ENCODE data around the gene MCTP1. TPM values are rescaled to one million over a fixed set of nuclear protein-coding genes. Genes with fewer than 3 reads are reported as not detected.

The MCTP1 gene
- total RNA-seq, 4 donors from 2014 or later: 5.4 to 22.1 (median 5.8) TPM

DNA sequence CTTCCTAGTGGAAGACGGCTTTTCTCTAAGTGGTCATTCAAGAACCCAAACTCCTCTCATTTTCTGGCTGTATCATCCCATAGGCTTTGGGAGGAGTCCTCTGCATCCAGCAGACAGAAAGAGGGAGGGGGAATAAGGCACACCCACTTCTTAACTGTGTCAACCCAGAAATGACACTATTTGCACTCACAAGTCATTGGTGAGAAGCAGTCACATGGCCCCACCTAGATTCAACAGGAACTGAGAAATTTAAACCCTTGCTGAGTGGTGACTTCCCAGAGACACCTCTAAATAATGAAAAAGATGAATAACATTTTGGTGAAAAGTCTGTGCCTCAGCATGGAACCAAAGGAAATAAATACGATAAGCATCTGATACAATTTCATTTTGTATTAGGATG is 120.0 kb downstream of the MCTP1 start:
- no peak for ATAC-seq
- in situ Hi-C loops (cut with MboI; ENCODE audit: low sequenced_read_pairs in 4 of 4): no loop called here

DNA sequence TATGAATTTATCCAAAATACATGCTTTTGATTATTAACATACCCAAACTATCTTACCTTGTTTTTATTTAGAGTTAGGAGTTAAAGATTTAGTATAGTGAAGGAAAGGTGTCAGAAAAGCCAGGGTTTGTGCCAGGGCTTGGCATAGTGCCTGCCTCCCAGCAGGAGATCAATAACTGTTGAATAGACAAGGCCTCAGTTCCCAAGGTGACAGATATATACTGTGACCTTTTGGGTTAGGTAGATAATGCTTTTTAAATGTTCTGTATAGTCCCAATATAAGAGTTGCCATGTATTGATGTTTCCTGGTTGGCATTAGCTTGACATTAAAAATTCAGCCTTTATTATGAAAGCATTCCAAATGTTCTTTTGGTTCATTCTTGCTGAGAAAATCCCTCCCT is 121.8 kb downstream of the MCTP1 start:
- H3K27me3 ChIP-seq: no peaks in the 10 kb centered on the region
- no peak for ATAC-seq
- H3K4me3 ChIP-seq: no peak overlapping the region
- TF ChIP-seq, protein P1, sequence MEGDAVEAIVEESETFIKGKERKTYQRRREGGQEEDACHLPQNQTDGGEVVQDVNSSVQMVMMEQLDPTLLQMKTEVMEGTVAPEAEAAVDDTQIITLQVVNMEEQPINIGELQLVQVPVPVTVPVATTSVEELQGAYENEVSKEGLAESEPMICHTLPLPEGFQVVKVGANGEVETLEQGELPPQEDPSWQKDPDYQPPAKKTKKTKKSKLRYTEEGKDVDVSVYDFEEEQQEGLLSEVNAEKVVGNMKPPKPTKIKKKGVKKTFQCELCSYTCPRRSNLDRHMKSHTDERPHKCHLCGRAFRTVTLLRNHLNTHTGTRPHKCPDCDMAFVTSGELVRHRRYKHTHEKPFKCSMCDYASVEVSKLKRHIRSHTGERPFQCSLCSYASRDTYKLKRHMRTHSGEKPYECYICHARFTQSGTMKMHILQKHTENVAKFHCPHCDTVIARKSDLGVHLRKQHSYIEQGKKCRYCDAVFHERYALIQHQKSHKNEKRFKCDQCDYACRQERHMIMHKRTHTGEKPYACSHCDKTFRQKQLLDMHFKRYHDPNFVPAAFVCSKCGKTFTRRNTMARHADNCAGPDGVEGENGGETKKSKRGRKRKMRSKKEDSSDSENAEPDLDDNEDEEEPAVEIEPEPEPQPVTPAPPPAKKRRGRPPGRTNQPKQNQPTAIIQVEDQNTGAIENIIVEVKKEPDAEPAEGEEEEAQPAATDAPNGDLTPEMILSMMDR (IDR thresholded peaks at IDR 0.05 in 4 of 5, conservative IDR thresholded peaks at IDR 0.05 in 1 of 5): no peak
- no peak for TF ChIP-seq POLR2A (IDR thresholded peaks at IDR 0.05)
- H3K9me3 ChIP-seq: no peaks in the 10 kb centered on the region
- no peak for DNase-seq
- in situ Hi-C loops (cut with MboI; ENCODE audit: low sequenced_read_pairs in 4 of 4): no loop called here
- no peaks in the 10 kb centered on the region for H3K36me3 ChIP-seq
- H3K4me1 ChIP-seq: no peaks in the 10 kb centered on the region
- no peak overlapping the region for H3K27ac ChIP-seq
- intact Hi-C loops (cut with DNase I; ENCODE audit: low total_unique reads): no loop called here

More for the DNA sequence above, 120.0 kb downstream of the MCTP1 start:
- Histone ChIP-seq H3K4me1 (no peaks in the 10 kb centered on the region), H3K4me3 (no peak overlapping the region), H3K27me3 (no peaks in the 10 kb centered on the region), H3K27ac (no peak overlapping the region), H3K9me3 (no peaks in the 10 kb centered on the region), H3K36me3 (no peaks in the 10 kb centered on the region)
- TF ChIP-seq, protein P1 (IDR thresholded peaks at IDR 0.05 in 4 of 5, conservative IDR thresholded peaks at IDR 0.05 in 1 of 5): no peak
- no peak for TF ChIP-seq POLR2A (IDR thresholded peaks at IDR 0.05)
- no peak for DNase-seq
- intact Hi-C loops (cut with DNase I; ENCODE audit: low total_unique reads): no loop called here

DNA sequence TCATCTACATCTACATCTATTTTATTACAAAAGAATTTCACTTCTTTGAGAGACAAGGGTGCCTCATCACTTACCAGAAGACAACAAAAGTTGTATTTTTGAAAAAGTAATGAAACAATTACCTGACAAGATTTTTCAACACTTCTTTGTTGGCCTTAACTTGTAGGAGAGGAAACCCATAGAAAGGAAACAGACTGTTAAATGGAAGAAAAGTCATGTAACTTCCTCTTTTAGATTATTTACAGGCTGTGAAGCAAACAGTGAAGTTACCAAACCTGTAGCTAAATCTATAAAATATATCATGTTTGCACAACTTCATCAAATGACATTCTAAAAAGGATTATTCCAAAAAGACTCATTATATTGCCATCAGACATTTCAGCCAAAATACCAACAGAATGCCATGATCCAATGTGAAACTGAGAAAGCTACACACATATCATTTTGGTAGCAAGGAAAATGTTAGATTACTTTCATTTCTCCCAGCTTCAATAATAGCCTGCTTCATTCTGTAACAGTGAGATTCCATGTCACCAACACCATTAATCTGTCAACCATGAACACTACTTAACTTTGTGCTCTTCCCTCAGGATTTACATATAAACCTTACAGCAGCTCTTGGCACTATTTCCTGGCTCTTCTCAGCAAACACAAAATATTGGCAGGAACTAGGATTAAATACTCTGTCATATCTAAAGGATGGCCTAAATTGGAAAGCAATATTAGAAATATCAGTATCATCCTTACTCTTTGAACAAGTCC is 122.5 kb downstream of the MCTP1 start:
- Histone ChIP-seq H3K27me3 (no peaks in the 10 kb centered on the region), H3K9me3 (no peaks in the 10 kb centered on the region), H3K36me3 (no peaks in the 10 kb centered on the region), H3K4me1 (no peaks in the 10 kb centered on the region), H3K27ac (no peak overlapping the region), H3K4me3 (no peak overlapping the region)
- in situ Hi-C loops (cut with MboI; ENCODE audit: low sequenced_read_pairs in 4 of 4) (no loop called here), intact Hi-C loops (cut with DNase I; ENCODE audit: low total_unique reads) (no loop called here)
- DNase-seq (no peak), ATAC-seq (no peak)
- TF ChIP-seq, protein P1 (IDR thresholded peaks at IDR 0.05 in 4 of 5, conservative IDR thresholded peaks at IDR 0.05 in 1 of 5): no peak
- no peak for TF ChIP-seq POLR2A (IDR thresholded peaks at IDR 0.05)

DNA sequence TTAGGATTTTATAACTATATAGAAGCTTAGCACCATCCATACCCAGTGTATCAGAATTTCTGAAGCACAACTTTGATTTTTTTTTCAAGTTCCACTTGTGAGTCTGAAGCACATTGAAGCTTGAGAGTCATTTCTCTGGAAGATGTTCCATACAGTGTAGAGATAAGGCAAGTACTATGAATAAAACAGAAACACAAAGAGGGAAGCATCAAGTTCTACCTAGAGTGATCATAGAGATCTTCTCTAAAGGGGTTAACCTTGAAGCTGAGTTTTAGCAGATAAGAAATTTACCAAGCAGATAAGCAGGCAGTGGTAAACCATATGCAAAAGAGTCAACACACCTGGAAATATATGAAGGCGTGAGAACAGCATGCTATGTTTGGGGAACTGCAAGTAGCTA is 125.3 kb downstream of the MCTP1 start:
- no peaks in the 10 kb centered on the region for H3K27me3 ChIP-seq
- H3K27ac ChIP-seq: no peak overlapping the region
- in situ Hi-C loops (cut with MboI; ENCODE audit: low sequenced_read_pairs in 4 of 4): no loop called here
- no peak for DNase-seq
- no peak for TF ChIP-seq POLR2A (IDR thresholded peaks at IDR 0.05)
- TF ChIP-seq, protein P1 (IDR thresholded peaks at IDR 0.05 in 4 of 5, conservative IDR thresholded peaks at IDR 0.05 in 1 of 5): no peak
- no peaks in the 10 kb centered on the region for H3K36me3 ChIP-seq
- ATAC-seq: no peak
- no peak overlapping the region for H3K4me3 ChIP-seq
- H3K9me3 ChIP-seq: no peaks in the 10 kb centered on the region
- no peaks in the 10 kb centered on the region for H3K4me1 ChIP-seq
- intact Hi-C loops (cut with DNase I; ENCODE audit: low total_unique reads): no loop called here

DNA sequence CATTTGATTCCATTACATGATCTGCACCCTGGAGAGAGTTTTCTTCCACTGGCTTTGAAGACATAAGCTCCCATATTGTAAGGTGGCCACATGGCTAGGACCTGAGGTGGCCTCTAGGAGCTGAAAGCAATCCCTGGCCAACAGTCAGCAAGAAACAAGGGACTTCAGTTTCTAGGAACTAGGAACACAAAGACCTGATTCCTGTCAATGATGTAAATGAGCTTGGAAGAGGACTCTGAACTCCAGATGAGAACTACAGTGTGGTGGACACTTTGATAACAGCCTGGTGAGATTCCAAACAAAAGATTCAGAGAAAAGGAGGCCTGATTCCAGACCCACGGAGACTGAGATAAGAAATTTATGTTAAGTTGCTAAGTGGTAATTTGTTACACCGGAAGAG is 129.0 kb downstream of the MCTP1 start:
- H3K9me3 ChIP-seq: no peaks in the 10 kb centered on the region
- H3K36me3 ChIP-seq: no peaks in the 10 kb centered on the region
- no peaks in the 10 kb centered on the region for H3K4me1 ChIP-seq
- TF ChIP-seq, protein P1 (IDR thresholded peaks at IDR 0.05 in 4 of 5, conservative IDR thresholded peaks at IDR 0.05 in 1 of 5): no peak
- TF ChIP-seq POLR2A (IDR thresholded peaks at IDR 0.05): no peak
- intact Hi-C loops (cut with DNase I; ENCODE audit: low total_unique reads): no loop called here
- ATAC-seq: no peak
- H3K27me3 ChIP-seq: no peaks in the 10 kb centered on the region
- H3K4me3 ChIP-seq: no peak overlapping the region
- in situ Hi-C loops (cut with MboI; ENCODE audit: low sequenced_read_pairs in 4 of 4): no loop called here
- DNase-seq: no peak
- no peak overlapping the region for H3K27ac ChIP-seq
